Cardiac muscle cell (in vitro differentiated cells and primary cell): ENCODE measurements around the gene TEX14. TPM values are rescaled to one million over a fixed set of nuclear protein-coding genes. Genes with fewer than 3 reads are reported as not detected.

Experiments used
- DNase-seq, 2 donors: peaks; one replicate each; pipeline versions ENCODE4 v3.0.0 to v3.0.0-alpha.2; 2010 to 2017; ENCODE audit warnings: low read depth in 1 of 2, low spot score in 1 of 2
- H3K27ac ChIP-seq: fragments of 200-600 bp; sonication (generic); 2 replicates; pipeline ENCODE4 v1.5.1; 2016
- H3K27me3 ChIP-seq: fragments of 200-600 bp; sonication (generic); 2 replicates; pipeline ENCODE4 v1.6.0; 2016; ENCODE audit warnings: control low read depth
- H3K36me3 ChIP-seq: fragments of 200-600 bp; sonication (generic); 2 replicates; pipeline ENCODE4 v1.5.1; 2016; ENCODE audit warnings: control low read depth
- H3K4me1 ChIP-seq: fragments of 200-600 bp; sonication (generic); 2 replicates; pipeline ENCODE4 v1.8.1; 2017; ENCODE audit warnings: low read depth, mild to moderate bottlenecking, mixed run types
- H3K4me3 ChIP-seq: fragments of 200-600 bp; sonication (generic); 2 replicates; pipeline ENCODE4 v1.5.1; 2016; ENCODE audit warnings: mild to moderate bottlenecking
- H3K9me3 ChIP-seq: fragments of 200-600 bp; sonication (generic); 2 replicates; pipeline ENCODE4 v1.5.1; 2017; ENCODE audit warnings: low read depth, mild to moderate bottlenecking, control low read depth
- CTCF ChIP-seq: IDR thresholded peaks from 2 replicates; pipeline ENCODE4 v1.5.1; 2012; ENCODE audit warnings: low read depth, mild to moderate bottlenecking, low read length
- polyA plus RNA-seq: library from polyadenylated mRNA; unstranded; fragments of >200 nt; fragmentation: Nextera tagmentation; extraction: Ambion mirVana; gene quantifications from 2 replicates; pipeline ENCODE4 v1.2.1, GENCODE V29; 2016
- total RNA-seq: library from RNA; depleted of rRNA; stranded (reverse); fragments of >200 nt; gene quantifications from 2 replicates; pipeline ENCODE4 v1.2.3, GENCODE V29; 2016

The TEX14 gene
- total and polyA plus RNA-seq, 2 experiments from 2014 or later = 0.32 to 0.60 TPM

DNA sequence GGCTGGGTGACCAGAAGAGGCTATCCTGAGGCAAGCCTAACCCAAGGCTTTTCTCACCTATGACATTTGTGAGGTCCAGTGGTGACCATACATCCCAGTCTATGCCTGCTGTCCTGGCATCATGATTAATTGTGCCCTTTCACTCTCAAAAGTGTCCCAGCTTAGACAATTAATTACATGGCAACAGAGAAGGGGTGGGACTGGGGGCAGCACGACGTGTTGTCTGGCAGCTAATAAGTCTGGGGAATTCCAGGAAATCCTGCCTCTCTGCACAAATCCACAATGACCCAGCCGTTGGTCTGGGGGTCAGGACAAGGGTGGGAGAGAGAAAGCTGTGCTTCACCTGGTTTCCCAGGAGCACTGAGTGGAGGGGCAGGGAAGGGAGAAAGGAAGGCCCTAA, 163.4 kb downstream of the TEX14 start:
- peaks cover 4% of the 10 kb centered on the region for H3K4me1 ChIP-seq
- no peak overlapping the region for H3K4me3 ChIP-seq
- DNase-seq = no peak
- no peaks in the 10 kb centered on the region for H3K9me3 ChIP-seq
- H3K27ac ChIP-seq = no peak overlapping the region
- H3K36me3 ChIP-seq = no peaks in the 10 kb centered on the region
- H3K27me3 ChIP-seq = peaks cover 4% of the 10 kb centered on the region
- no peak for TF ChIP-seq CTCF

DNA sequence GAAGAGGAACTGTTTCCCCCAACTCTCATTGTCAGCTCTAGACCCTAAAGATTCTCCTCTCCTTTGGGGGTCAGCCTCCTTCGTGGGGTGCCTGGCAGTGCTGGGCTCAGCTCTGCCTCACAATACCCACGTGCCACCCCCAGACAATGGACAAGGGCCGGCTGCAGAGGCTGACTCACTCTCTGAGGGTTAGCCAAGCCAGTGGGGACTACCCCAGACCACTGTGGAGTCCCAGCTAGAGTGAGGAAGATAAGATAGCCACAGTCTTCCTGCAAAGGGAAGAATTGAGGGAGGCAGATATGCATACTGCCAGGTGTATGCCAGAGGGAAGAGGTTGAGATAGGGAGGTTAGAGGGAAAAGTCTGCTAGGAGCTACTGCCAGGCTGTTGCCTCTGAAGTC, 163.9 kb downstream of the TEX14 start:
- Histone ChIP-seq H3K27me3 (peaks cover 4% of the 10 kb centered on the region), H3K4me3 (no peak overlapping the region), H3K36me3 (no peaks in the 10 kb centered on the region), H3K9me3 (no peaks in the 10 kb centered on the region), H3K4me1 (peaks cover under 1% of the 10 kb centered on the region), H3K27ac (no peak overlapping the region)
- peak in 1 of 2 donors; percentile 80 for DNase-seq
- TF ChIP-seq CTCF = no peak

- H3K27ac ChIP-seq = no peak overlapping the region
- H3K4me3 ChIP-seq = no peak overlapping the region
Measured at GRCh38 chr17:58527306-58527705, 164.5 kb downstream of the TEX14 start.

DNA sequence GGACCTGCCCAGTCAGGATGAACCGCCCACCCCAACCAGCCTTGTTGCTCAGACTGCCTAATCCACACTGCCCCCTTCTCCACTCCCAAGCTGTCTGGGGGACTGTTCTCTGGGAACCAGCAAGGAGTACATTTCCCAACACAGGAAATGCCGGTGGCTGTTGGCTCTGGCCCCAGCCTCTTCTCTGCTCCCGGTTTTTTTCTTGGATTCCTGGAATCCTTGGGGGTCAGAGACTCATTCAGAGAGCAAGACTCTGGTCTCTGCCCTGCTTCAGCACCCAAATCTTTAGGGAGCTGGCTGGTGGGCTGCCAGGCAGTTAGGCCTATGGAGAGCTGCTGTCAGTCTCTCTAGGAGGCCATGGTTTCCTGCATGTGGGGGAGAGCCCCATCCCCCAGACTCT, 166.6 kb downstream of the TEX14 start:
- DNase-seq = peak in 1 of 2 donors; percentile 99
- Histone ChIP-seq H3K4me3 (no peak overlapping the region), H3K36me3 (no peaks in the 10 kb centered on the region), H3K27me3 (peaks cover under 1% of the 10 kb centered on the region), H3K27ac (no peak overlapping the region), H3K9me3 (no peaks in the 10 kb centered on the region), H3K4me1 (no peaks in the 10 kb centered on the region)
- TF ChIP-seq CTCF = no peak

More at GRCh38 chr17:58527306-58527705, 164.5 kb downstream of the TEX14 start:
- DNase-seq = no peak
- Histone ChIP-seq H3K4me1 (no peaks in the 10 kb centered on the region), H3K36me3 (no peaks in the 10 kb centered on the region), H3K27me3 (peaks cover 4% of the 10 kb centered on the region), H3K9me3 (no peaks in the 10 kb centered on the region)
- peak; percentile 37 for TF ChIP-seq CTCF

- no peak for DNase-seq
- H3K4me3 ChIP-seq = no peak overlapping the region
- no peak overlapping the region for H3K27ac ChIP-seq
- H3K27me3 ChIP-seq = no peaks in the 10 kb centered on the region
- peaks cover 8% of the 10 kb centered on the region for H3K4me1 ChIP-seq
- no peaks in the 10 kb centered on the region for H3K9me3 ChIP-seq
- no peaks in the 10 kb centered on the region for H3K36me3 ChIP-seq
- no peak for TF ChIP-seq CTCF
Measured at GRCh38 chr17:58521680-58522079, 170.2 kb downstream of the TEX14 start.
